Breast epithelium (tissue), 3 donors: ENCODE measurements around the gene RCSD1.

Experiments
- CTCF ChIP-seq, 3 donors: fragments of 450-650 bp; IDR thresholded peaks; one replicate each; pipeline ENCODE4 v1.5.1; 2016 to 2017; ENCODE audit warnings: antibody characterized with exemption in 3 of 3, mild to moderate bottlenecking in 3 of 3, moderate library complexity in 3 of 3
- POLR2A ChIP-seq: fragments of 450-650 bp; IDR thresholded peaks from one replicate; pipeline ENCODE4 v1.6.1; 2016; ENCODE audit warnings: antibody characterized with exemption, mild to moderate bottlenecking, moderate library complexity
- POLR2AphosphoS5 ChIP-seq, 3 donors: sonication (generic); formaldehyde crosslinking; IDR thresholded peaks; one replicate each; pipeline ENCODE4 v1.6.1; 2017; ENCODE audit warnings: antibody characterized with exemption in 3 of 3

DNA sequence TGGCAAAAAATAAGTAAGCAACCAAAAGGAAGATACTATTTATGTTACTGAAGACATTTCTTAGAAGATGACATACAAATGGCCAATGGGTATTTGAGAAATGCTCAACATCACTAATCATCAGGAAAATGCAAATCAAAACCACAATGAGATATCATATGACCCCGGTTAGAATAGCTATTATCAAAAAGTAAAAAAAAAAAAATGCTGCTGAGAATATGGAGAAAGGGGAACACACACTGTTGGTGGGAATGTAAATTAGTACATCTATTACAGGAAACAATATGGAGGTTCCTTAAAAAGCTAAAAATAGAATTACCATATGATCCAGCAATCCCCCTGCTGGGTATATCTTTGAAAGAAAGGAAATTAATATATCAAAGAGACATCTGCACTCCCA lies 42.2 kb upstream of the RCSD1 start:
- no peak for TF ChIP-seq POLR2A
- TF ChIP-seq CTCF (IDR thresholded peaks at IDR 0.05): no peak
- no peak for TF ChIP-seq POLR2AphosphoS5 (IDR thresholded peaks at IDR 0.05)
